Dermis microvascular lymphatic vessel endothelial cell (primary cell): ENCODE results near the gene NAGPA. TPM values are rescaled to one million over a fixed set of nuclear protein-coding genes. Genes with fewer than 3 reads are reported as not detected.
"Not testable (repeated sequence)": the region's sequence is repeated elsewhere in the genome, so short reads cannot be mapped to it uniquely, and the experiment has no call there.

Source experiments
- DNase-seq, 2 donors: peaks; one replicate each; pipeline versions ENCODE4 v3.0.0 to v3.0.0-alpha.2; 2010; ENCODE audit warnings: low read depth in 2 of 2
- total RNA-seq: library from RNA; depleted of rRNA; stranded (reverse); fragments of >200 nt; gene quantifications from 2 replicates; pipeline ENCODE4 v1.2.1, GENCODE V29; 2014

The NAGPA gene
- total RNA-seq, 1 donor from 2014 or later, result 12.1 TPM

- no peak for DNase-seq
Observed at GRCh38 chr16:5060073-5060641, 26.4 kb upstream of the NAGPA start.

- no peak for DNase-seq
Observed at GRCh38 chr16:5059386-5060072, 25.8 kb upstream of the NAGPA start.

GRCh38 chr16:5058476-5058875 is 24.7 kb upstream of the NAGPA start:
- DNase-seq, result peak in 1 of 2 donors; percentile 21

GRCh38 chr16:5056352-5056751 is 22.6 kb upstream of the NAGPA start:
- peak; percentile 10 to 40 for DNase-seq

- no peak for DNase-seq
Observed at GRCh38 chr16:5054876-5055865, 21.4 kb upstream of the NAGPA start.

- DNase-seq, result no peak
Observed at GRCh38 chr16:5046914-5047313, 13.2 kb upstream of the NAGPA start.

- DNase-seq, result no peak
Observed at GRCh38 chr16:5045499-5046115, 11.9 kb upstream of the NAGPA start.

- not testable (repeated sequence) for DNase-seq
Observed at GRCh38 chr16:5044581-5044980, 10.8 kb upstream of the NAGPA start.

GRCh38 chr16:5044011-5044540 is 10.3 kb upstream of the NAGPA start:
- no peak for DNase-seq

- DNase-seq, result no peak
Observed at GRCh38 chr16:5042574-5043171, 8.9 kb upstream of the NAGPA start.

GRCh38 chr16:5041600-5042133 is 7.9 kb upstream of the NAGPA start:
- DNase-seq, result no peak

GRCh38 chr16:5040451-5040850 is 6.7 kb upstream of the NAGPA start:
- DNase-seq, result no peak

GRCh38 chr16:5036228-5037156 is 2.8 kb upstream of the NAGPA start:
- DNase-seq, result no peak

- no peak for DNase-seq
Observed at GRCh38 chr16:5035909-5036227, 2.1 kb upstream of the NAGPA start.

GRCh38 chr16:5034167-5034523 is 410 bp upstream of the NAGPA start:
- DNase-seq, result no peak

- DNase-seq, result no peak
Observed at GRCh38 chr16:5032748-5033167, 977 bp downstream of the NAGPA start.

GRCh38 chr16:5031601-5032000 is 2.1 kb downstream of the NAGPA start:
- DNase-seq, result no peak

- DNase-seq, result no peak
Observed at GRCh38 chr16:5030251-5030870, 3.4 kb downstream of the NAGPA start.

- DNase-seq, result no peak
Observed at GRCh38 chr16:5028950-5029475, 4.7 kb downstream of the NAGPA start.
